HepG2 (cell line): ENCODE results near the gene PPDPF. TPM values are rescaled to one million over a fixed set of nuclear protein-coding genes. Genes with fewer than 3 reads are reported as not detected.

Source experiments
- CREB1 ChIP-seq, 2 experiments: fragments of 450-650 bp in 1 of 2; IDR thresholded peaks; 2 replicates each; pipeline ENCODE4 v1.6.1; 2016 to 2017; ENCODE audit warnings: control low read depth in 1 of 2, mild to moderate bottlenecking in 1 of 2, missing compliant biosample characterization in 1 of 2, missing genetic modification characterization in 1 of 2
- GATAD2A ChIP-seq: IDR thresholded peaks from 2 replicates; pipeline ENCODE4 v1.6.1; 2016
- GPN1 ChIP-seq: sonication (generic); formaldehyde crosslinking; IDR thresholded peaks from 2 replicates; pipeline ENCODE4 v1.5.1; 2020; ENCODE audit warnings: missing genetic modification reagents, borderline replicate concordance
- ISL2 ChIP-seq: sonication (generic); formaldehyde crosslinking; IDR thresholded peaks from 2 replicates; pipeline ENCODE4 v1.5.0; 2020; ENCODE audit warnings: missing genetic modification reagents
- PPARG ChIP-seq: conservative IDR thresholded peaks from 2 replicates; pipeline ENCODE4 v1.6.1; 2016; ENCODE audit warnings: missing biosample characterization, missing genetic modification reagents
- RORA ChIP-seq: sonication (generic); formaldehyde crosslinking; IDR thresholded peaks from 2 replicates; pipeline ENCODE4 v1.5.0; 2020; ENCODE audit warnings: mild to moderate bottlenecking, missing genetic modification reagents, moderate library complexity
- ZC3H4 ChIP-seq: sonication (generic); formaldehyde crosslinking; IDR thresholded peaks from 2 replicates; pipeline ENCODE4 v1.4.0; 2020; ENCODE audit warnings: missing genetic modification reagents, borderline replicate concordance
- ZNF296 ChIP-seq: sonication (generic); formaldehyde crosslinking; conservative IDR thresholded peaks from 2 replicates; pipeline ENCODE4 v1.5.0; 2020; ENCODE audit warnings: mild to moderate bottlenecking, missing genetic modification reagents
- ZNF605 ChIP-seq: sonication (generic); formaldehyde crosslinking; IDR thresholded peaks from 2 replicates; pipeline ENCODE4 v1.8.0; 2022; ENCODE audit warnings: mild to moderate bottlenecking, missing genetic modification reagents
- polyA plus RNA-seq, 8 experiments: library from polyadenylated mRNA; depleted of rRNA in 3 of 8; stranded (reverse) in 7 of 8; unstranded in 1 of 8; fragments of >200 nt; fragmentation: Illumina TruSeq in 4 of 8; extraction: Trizol in 4 of 8; gene quantifications; 2 replicates each; pipeline versions ENCODE4 v1.2.1 to v1.2.3, GENCODE V29; 2011 to 2016; ENCODE audit warnings: low read depth in 4 of 8, missing spikeins in 1 of 8, mixed read lengths in 1 of 8; ENCODE audit not compliant: insufficient read depth in 1 of 8
- total RNA-seq, 5 experiments: library from RNA; depleted of rRNA; stranded (reverse); fragments of >200 nt; fragmentation: Illumina TruSeq; extraction: Trizol; gene quantifications; 2 replicates each; pipeline ENCODE4 v1.2.3, GENCODE V29; 2016; ENCODE audit warnings: low read depth in 1 of 5
- TF ChIP-seq, protein P1 (sequence below), 2 experiments: IDR thresholded peaks; 2 replicates each; pipeline ENCODE4 v1.6.1; 2011 to 2012; ENCODE audit warnings: low read length in 2 of 2, borderline replicate concordance in 1 of 2, low read depth in 1 of 2, mild to moderate bottlenecking in 1 of 2, moderate library complexity in 1 of 2
- TF ChIP-seq, protein P2 (sequence below): sonication (generic); formaldehyde crosslinking; IDR thresholded peaks from 2 replicates; pipeline ENCODE4 v1.4.0; 2020; ENCODE audit warnings: missing genetic modification reagents, mild to moderate bottlenecking, borderline replicate concordance
- TF ChIP-seq, protein P3 (sequence below), 2 experiments: fragments of 450-650 bp in 1 of 2; sonication (generic) in 1 of 2; formaldehyde crosslinking in 1 of 2; IDR thresholded peaks; 2 replicates each; pipeline versions ENCODE4 v1.6.1 to v1.8.0; 2016 to 2022; ENCODE audit warnings: antibody characterized with exemption in 1 of 2, mild to moderate bottlenecking in 1 of 2, missing genetic modification reagents in 1 of 2

The PPDPF gene
- total and polyA plus RNA-seq, 2 of the 13 experiments (the other 11 are each of a cell fraction or from before 2014, with no cell fraction given) = 1.8 to 7.0 TPM

DNA sequence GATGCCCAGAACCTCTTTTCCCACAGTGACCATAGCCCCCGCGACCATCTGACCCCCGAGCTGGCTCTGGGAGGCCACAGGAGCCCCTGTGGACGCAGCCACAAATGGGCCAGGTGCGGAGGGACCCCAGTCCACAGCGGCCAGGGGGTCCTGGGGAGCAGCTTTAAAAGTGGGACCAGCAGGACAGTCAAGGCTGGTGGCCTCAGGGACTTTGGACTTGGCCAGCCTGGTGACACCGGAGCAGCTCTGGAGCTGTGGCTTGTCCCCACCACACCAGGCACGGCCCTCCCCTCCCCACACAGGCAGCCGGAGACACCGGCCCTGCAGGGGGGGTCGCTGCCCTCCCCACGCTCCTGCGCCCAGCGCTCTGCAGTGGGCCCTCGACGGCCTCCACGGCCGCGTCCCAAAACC lies 36.9 kb downstream of the PPDPF start (continued):
- TF ChIP-seq, protein P1, sequence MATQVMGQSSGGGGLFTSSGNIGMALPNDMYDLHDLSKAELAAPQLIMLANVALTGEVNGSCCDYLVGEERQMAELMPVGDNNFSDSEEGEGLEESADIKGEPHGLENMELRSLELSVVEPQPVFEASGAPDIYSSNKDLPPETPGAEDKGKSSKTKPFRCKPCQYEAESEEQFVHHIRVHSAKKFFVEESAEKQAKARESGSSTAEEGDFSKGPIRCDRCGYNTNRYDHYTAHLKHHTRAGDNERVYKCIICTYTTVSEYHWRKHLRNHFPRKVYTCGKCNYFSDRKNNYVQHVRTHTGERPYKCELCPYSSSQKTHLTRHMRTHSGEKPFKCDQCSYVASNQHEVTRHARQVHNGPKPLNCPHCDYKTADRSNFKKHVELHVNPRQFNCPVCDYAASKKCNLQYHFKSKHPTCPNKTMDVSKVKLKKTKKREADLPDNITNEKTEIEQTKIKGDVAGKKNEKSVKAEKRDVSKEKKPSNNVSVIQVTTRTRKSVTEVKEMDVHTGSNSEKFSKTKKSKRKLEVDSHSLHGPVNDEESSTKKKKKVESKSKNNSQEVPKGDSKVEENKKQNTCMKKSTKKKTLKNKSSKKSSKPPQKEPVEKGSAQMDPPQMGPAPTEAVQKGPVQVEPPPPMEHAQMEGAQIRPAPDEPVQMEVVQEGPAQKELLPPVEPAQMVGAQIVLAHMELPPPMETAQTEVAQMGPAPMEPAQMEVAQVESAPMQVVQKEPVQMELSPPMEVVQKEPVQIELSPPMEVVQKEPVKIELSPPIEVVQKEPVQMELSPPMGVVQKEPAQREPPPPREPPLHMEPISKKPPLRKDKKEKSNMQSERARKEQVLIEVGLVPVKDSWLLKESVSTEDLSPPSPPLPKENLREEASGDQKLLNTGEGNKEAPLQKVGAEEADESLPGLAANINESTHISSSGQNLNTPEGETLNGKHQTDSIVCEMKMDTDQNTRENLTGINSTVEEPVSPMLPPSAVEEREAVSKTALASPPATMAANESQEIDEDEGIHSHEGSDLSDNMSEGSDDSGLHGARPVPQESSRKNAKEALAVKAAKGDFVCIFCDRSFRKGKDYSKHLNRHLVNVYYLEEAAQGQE (IDR thresholded peaks at IDR 0.05; ENCODE audit: borderline replicate concordance in 1 of 2, low read depth in 1 of 2, low read length in 2 of 2) = no peak
- TF ChIP-seq PPARG (CRISPR knock-in tag) (no peak), ISL2 (no peak), ZNF296 (CRISPR knock-in tag) (no peak), RORA (CRISPR knock-in tag) (no peak), CREB1 (IDR thresholded peaks at IDR 0.05) (no peak), CREB1 (CRISPR knock-in tag; IDR thresholded peaks at IDR 0.05) (no peak), ZC3H4 (CRISPR knock-in tag) (no peak), ZNF605 (CRISPR knock-in tag) (no peak), GPN1 (CRISPR knock-in tag) (no peak), GATAD2A (no peak)
- TF ChIP-seq, protein P2, sequence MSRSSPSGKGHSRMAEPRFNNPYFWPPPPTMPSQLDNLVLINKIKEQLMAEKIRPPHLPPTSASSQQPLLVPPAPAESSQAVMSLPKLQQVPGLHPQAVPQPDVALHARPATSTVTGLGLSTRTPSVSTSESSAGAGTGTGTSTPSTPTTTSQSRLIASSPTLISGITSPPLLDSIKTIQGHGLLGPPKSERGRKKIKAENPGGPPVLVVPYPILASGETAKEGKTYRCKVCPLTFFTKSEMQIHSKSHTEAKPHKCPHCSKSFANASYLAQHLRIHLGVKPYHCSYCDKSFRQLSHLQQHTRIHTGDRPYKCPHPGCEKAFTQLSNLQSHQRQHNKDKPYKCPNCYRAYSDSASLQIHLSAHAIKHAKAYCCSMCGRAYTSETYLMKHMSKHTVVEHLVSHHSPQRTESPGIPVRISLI = no peak
- TF ChIP-seq, protein P3, sequence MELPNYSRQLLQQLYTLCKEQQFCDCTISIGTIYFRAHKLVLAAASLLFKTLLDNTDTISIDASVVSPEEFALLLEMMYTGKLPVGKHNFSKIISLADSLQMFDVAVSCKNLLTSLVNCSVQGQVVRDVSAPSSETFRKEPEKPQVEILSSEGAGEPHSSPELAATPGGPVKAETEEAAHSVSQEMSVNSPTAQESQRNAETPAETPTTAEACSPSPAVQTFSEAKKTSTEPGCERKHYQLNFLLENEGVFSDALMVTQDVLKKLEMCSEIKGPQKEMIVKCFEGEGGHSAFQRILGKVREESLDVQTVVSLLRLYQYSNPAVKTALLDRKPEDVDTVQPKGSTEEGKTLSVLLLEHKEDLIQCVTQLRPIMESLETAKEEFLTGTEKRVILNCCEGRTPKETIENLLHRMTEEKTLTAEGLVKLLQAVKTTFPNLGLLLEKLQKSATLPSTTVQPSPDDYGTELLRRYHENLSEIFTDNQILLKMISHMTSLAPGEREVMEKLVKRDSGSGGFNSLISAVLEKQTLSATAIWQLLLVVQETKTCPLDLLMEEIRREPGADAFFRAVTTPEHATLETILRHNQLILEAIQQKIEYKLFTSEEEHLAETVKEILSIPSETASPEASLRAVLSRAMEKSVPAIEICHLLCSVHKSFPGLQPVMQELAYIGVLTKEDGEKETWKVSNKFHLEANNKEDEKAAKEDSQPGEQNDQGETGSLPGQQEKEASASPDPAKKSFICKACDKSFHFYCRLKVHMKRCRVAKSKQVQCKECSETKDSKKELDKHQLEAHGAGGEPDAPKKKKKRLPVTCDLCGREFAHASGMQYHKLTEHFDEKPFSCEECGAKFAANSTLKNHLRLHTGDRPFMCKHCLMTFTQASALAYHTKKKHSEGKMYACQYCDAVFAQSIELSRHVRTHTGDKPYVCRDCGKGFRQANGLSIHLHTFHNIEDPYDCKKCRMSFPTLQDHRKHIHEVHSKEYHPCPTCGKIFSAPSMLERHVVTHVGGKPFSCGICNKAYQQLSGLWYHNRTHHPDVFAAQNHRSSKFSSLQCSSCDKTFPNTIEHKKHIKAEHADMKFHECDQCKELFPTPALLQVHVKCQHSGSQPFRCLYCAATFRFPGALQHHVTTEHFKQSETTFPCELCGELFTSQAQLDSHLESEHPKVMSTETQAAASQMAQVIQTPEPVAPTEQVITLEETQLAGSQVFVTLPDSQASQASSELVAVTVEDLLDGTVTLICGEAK (IDR thresholded peaks at IDR 0.05) = no peak
- TF ChIP-seq, protein P3 (CRISPR knock-in tag; IDR thresholded peaks at IDR 0.05) = no peak
